Prostate gland (tissue), 2 donors: ENCODE measurements around the gene DCUN1D1.

Experiments used
- CTCF ChIP-seq, 4 experiments: fragments of 200-600 bp in 2 of 4; fragments of 450-650 bp in 2 of 4; sonication (generic) in 2 of 4; IDR thresholded peaks; 1 replicate in 3 of 4; 2 replicates in 1 of 4; pipeline ENCODE4 v1.5.1; 2016 to 2019; ENCODE audit warnings: antibody characterized with exemption in 4 of 4, mild to moderate bottlenecking in 2 of 4, moderate library complexity in 2 of 4
- POLR2A ChIP-seq: fragments of 450-650 bp; IDR thresholded peaks from one replicate; pipeline ENCODE4 v1.6.1; 2016; ENCODE audit warnings: antibody characterized with exemption, mild to moderate bottlenecking

DNA sequence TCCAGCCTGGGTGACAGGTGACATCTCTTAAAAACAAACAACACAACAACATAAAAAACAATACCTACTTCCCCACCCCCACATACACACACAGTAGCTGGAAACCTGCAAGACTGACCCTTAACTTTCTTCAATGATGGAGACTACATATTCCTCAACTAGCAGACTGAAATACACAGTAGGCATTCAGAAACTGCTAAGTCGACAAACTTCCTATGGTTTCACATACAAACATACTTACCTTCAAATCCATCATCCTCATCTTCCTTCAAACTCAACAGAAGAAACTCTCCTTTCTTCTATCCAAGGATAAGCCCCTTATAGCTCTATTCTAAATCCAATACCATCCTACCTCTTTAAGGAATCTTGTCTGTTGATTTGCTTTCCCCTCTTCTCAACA is 30.6 kb downstream of the DCUN1D1 start:
- TF ChIP-seq CTCF (IDR thresholded peaks at IDR 0.05) (no peak), POLR2A (no peak)
